Mucosa of stomach (tissue), 1 donor: ENCODE measurements around the gene CD99L2.

Experiments
- H3K27me3 ChIP-seq: one replicate; pipeline ENCODE4 v1.7.0; 2013; ENCODE audit warnings: mild to moderate bottlenecking, low read length; ENCODE audit not compliant: control insufficient read depth, insufficient read depth
- H3K36me3 ChIP-seq: one replicate; pipeline ENCODE4 v1.7.0; 2013; ENCODE audit warnings: low read length; ENCODE audit not compliant: control insufficient read depth, insufficient read depth
- H3K4me1 ChIP-seq: one replicate; pipeline ENCODE4 v1.7.0; 2013; ENCODE audit warnings: mild to moderate bottlenecking, low read length; ENCODE audit not compliant: control insufficient read depth, insufficient read depth
- H3K4me3 ChIP-seq: one replicate; pipeline ENCODE4 v1.7.0; 2013; ENCODE audit warnings: low read length
- H3K9ac ChIP-seq: one replicate; pipeline ENCODE4 v1.7.0; 2013; ENCODE audit warnings: mild to moderate bottlenecking, low read length, moderate library complexity
- H3K9me3 ChIP-seq: one replicate; pipeline ENCODE4 v1.7.0; 2013; ENCODE audit warnings: mild to moderate bottlenecking, low read length, moderate library complexity; ENCODE audit not compliant: control insufficient read depth
- donor health status: Pancreatic carcinoma.

Gene CD99L2

GRCh38 chrX:150821971-150822370 is 76.5 kb downstream of the CD99L2 start:
- no peaks in the 10 kb centered on the region for H3K27me3 ChIP-seq
- no peaks in the 10 kb centered on the region for H3K36me3 ChIP-seq
- H3K4me1 ChIP-seq, result no peaks in the 10 kb centered on the region
- H3K9ac ChIP-seq, result no peak overlapping the region
- no peak overlapping the region for H3K4me3 ChIP-seq
- H3K9me3 ChIP-seq, result no peaks in the 10 kb centered on the region

- H3K4me3 ChIP-seq, result no peak overlapping the region
- H3K9ac ChIP-seq, result no peak overlapping the region
- no peaks in the 10 kb centered on the region for H3K9me3 ChIP-seq
- H3K36me3 ChIP-seq, result no peaks in the 10 kb centered on the region
- H3K4me1 ChIP-seq, result no peaks in the 10 kb centered on the region
- H3K27me3 ChIP-seq, result no peaks in the 10 kb centered on the region
These were observed 84.5 kb downstream of the CD99L2 start for GRCh38 chrX:150813922-150814321.

GRCh38 chrX:150806827-150807226 is 91.6 kb downstream of the CD99L2 start:
- Histone ChIP-seq H3K36me3 (no peaks in the 10 kb centered on the region), H3K9ac (no peak overlapping the region), H3K9me3 (no peaks in the 10 kb centered on the region), H3K27me3 (no peaks in the 10 kb centered on the region), H3K4me3 (no peak overlapping the region), H3K4me1 (no peaks in the 10 kb centered on the region)

DNA sequence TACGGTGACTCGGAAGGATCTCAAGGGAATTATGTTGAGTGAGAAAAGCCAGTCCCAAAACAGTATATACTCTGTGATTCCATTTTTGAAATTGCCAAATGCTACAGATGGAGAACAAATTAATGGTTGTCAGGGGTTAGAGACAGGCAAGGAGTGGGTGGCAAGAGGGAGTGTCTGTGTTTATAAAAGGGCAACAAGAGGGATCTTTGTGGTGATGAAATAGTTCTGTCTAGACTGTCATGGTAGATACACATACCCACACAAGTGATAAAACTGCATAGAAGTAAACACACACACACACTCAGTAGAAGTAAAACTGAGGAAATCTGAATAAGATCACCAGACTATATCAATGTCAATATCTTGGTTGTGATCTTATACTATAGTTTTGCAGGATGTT is 92.7 kb downstream of the CD99L2 start:
- H3K27me3 ChIP-seq, result no peaks in the 10 kb centered on the region
- no peaks in the 10 kb centered on the region for H3K9me3 ChIP-seq
- H3K9ac ChIP-seq, result no peak overlapping the region
- H3K36me3 ChIP-seq, result no peaks in the 10 kb centered on the region
- no peaks in the 10 kb centered on the region for H3K4me1 ChIP-seq
- no peak overlapping the region for H3K4me3 ChIP-seq

DNA sequence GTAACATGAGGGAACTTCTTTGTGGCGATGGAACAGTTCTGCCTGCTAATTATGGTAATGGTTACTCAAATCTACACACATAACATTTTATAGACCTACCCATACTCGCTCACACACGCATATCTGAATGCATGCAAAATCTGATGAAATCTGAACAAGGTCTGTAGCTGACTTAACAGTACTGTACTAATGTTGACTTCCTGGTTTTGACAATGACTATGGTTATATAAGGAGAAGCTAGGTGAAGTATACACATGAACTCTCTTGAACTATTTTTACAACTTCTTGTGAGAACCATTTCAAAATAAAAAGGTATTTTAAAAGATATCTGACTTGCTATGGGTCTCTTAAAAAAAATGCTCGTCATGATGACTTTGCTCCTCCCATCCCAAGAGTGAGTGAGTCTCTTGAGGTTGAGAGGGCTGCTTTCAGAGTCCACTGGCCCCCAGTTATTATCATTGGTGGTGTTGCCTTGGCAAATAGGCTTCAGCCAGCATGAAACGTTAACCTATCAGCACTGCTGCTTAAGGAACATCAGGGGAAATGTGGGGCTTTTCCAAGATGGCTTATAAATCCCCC is 105.4 kb downstream of the CD99L2 start:
- no peaks in the 10 kb centered on the region for H3K36me3 ChIP-seq
- H3K4me1 ChIP-seq, result no peaks in the 10 kb centered on the region
- H3K9me3 ChIP-seq, result no peaks in the 10 kb centered on the region
- H3K4me3 ChIP-seq, result no peak overlapping the region
- H3K27me3 ChIP-seq, result no peaks in the 10 kb centered on the region
- H3K9ac ChIP-seq, result no peak overlapping the region

- Histone ChIP-seq H3K4me1 (no peaks in the 10 kb centered on the region), H3K9ac (no peak overlapping the region), H3K27me3 (no peaks in the 10 kb centered on the region), H3K4me3 (no peak overlapping the region), H3K36me3 (no peaks in the 10 kb centered on the region), H3K9me3 (no peaks in the 10 kb centered on the region)
These were observed 108.4 kb downstream of the CD99L2 start for GRCh38 chrX:150790021-150790420.

DNA sequence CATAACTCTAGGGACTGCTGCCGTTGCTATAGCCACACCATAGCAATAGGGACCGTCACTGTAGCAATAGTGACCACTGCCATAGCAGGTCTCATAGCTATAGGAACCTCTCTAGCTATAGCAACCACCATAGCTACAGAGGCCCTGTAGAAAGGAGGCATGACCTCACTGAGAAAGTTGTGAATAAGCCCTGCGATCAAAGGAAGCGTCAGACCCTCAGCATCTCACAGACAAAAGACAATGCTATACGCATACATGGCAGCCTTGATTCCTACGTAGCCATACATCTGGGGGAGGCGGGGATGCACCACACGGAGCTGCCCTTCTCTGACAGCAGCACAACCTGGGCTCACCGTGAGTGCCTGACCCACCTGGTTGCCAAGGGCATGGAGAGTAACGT is 116.8 kb downstream of the CD99L2 start:
- H3K27me3 ChIP-seq, result no peaks in the 10 kb centered on the region
- no peaks in the 10 kb centered on the region for H3K36me3 ChIP-seq
- no peak overlapping the region for H3K9ac ChIP-seq
- no peaks in the 10 kb centered on the region for H3K4me1 ChIP-seq
- H3K9me3 ChIP-seq, result no peaks in the 10 kb centered on the region
- no peak overlapping the region for H3K4me3 ChIP-seq

DNA sequence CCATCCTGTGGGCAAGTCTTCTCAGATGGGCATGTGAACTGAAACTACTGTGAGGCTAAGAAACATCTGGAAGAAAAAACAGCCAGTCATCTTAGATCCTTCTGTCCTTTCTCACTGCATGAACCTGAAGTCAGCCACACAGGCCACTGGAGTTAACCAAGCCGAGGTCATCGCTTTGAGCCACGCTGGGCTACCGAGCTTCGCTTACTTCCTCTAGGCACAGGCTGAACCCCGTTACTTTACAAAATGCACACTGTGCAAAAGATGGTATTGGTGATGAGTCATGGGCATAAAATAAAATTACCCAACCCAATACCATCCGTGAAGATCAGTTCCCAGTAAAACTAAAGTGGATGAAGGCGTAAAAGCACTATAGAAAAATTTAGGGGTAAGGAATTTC is 119.1 kb downstream of the CD99L2 start:
- Histone ChIP-seq H3K36me3 (no peaks in the 10 kb centered on the region), H3K9me3 (no peaks in the 10 kb centered on the region), H3K27me3 (no peaks in the 10 kb centered on the region), H3K4me3 (no peak overlapping the region), H3K4me1 (no peaks in the 10 kb centered on the region), H3K9ac (no peak overlapping the region)

DNA sequence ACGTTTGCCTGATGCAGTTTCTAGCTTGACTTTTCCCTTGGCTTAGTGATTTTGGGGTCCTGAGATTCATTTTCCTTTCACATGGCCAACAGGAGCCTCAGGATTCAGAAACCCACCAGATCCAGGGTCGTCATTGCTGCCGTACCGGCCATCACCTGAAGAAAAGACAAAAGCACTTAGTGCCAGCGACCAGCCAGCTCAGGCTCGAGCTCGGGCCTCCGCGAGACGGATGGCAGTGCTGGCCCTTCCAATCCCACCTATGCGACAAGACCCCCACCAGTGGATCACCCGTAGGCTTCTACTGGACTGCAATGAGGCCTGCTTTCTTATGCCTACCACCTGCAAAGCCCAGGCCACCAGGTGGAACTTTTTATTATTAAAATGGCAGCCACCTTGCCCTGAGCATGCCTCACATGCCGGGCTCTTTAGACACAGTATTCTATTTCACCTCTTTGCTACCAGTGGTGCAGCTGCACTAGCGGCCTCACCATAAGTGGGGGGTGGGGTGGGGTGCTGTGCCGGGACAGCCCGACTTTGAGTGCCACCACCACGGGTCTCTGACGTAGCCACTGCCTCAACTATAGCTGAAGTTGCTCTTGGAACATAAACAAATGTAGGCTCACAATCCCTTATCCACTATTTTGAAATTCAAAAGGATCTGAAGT is 121.0 kb downstream of the CD99L2 start:
- Histone ChIP-seq H3K4me3 (no peak overlapping the region), H3K9me3 (no peaks in the 10 kb centered on the region)

GRCh38 chrX:150775569-150776350 is 122.7 kb downstream of the CD99L2 start:
- Histone ChIP-seq H3K4me3 (no peak overlapping the region), H3K9ac (no peak overlapping the region), H3K36me3 (no peaks in the 10 kb centered on the region), H3K27me3 (no peaks in the 10 kb centered on the region), H3K4me1 (no peaks in the 10 kb centered on the region), H3K9me3 (no peaks in the 10 kb centered on the region)

More for the DNA sequence above, 121.0 kb downstream of the CD99L2 start:
- H3K27me3 ChIP-seq, result no peaks in the 10 kb centered on the region
- no peaks in the 10 kb centered on the region for H3K36me3 ChIP-seq
- no peak overlapping the region for H3K9ac ChIP-seq
- H3K4me1 ChIP-seq, result no peaks in the 10 kb centered on the region

DNA sequence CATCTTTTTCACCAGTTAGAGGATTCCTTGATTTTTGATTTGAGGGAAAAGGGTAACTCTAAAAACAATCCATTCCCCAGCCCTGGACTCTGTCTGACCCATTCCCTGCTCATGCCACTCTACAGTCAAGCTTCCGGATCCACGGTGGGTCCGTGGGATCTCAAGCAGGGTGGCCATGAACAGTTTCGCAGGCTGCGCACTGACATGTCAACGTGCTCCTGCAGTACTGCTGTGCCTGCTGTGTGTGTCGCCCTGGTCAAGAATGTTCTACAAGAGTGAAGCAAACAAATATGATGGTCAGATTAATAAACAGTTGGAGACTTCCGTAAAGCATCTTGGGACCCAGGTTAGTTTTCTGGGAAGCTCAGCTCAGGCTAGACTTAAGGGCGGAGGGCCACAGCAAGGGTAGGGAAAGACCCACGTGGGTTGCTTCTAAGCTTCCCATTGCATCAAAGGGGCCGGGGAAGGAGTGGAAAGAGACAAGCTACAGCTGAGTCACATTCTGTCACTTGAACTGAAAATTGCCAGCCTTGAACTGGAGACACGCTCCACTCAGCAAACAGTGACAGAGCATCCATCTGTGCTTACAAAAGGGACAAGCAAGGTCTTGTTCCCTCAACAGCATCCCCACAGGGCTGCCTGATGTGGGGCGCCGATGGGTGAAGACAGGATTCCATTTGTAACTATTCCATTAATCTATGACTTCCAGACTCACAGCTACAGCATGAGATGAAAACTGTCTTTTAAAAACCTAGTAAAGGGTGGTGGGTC is 123.5 kb downstream of the CD99L2 start:
- H3K4me3 ChIP-seq, result no peak overlapping the region
- no peaks in the 10 kb centered on the region for H3K36me3 ChIP-seq
- no peaks in the 10 kb centered on the region for H3K27me3 ChIP-seq
- H3K4me1 ChIP-seq, result no peaks in the 10 kb centered on the region
- H3K9ac ChIP-seq, result no peak overlapping the region
- H3K9me3 ChIP-seq, result no peaks in the 10 kb centered on the region

DNA sequence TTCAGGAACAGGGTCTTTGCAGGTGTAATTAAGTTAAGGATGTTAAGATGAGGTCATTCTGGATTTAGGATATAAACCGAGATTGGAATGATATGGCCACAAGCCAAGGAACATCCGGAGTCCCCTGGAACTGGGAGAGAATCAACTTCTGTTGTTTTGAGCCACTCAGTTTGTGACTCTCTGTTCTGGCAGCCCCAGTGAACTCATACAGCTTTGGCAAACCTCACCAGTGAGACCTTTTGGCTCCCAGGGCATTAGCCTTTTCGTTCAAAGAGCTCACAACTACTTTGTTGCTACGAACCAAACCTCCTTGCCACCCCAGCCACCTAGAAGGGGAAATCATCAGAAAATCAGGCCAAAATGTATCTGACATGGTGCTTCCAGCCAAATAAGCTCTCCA is 124.8 kb downstream of the CD99L2 start:
- H3K9me3 ChIP-seq, result no peaks in the 10 kb centered on the region
- no peaks in the 10 kb centered on the region for H3K36me3 ChIP-seq
- H3K4me1 ChIP-seq, result no peaks in the 10 kb centered on the region
- no peak overlapping the region for H3K9ac ChIP-seq
- no peak overlapping the region for H3K4me3 ChIP-seq
- H3K27me3 ChIP-seq, result no peaks in the 10 kb centered on the region
